Retinal pigment epithelial cell (primary cell): ENCODE data around the gene MYO18A.
"Not testable (repeated sequence)": the region's sequence is repeated elsewhere in the genome, so short reads cannot be mapped to it uniquely, and the experiment has no call there.

Source experiments
- DNase-seq: peaks from one replicate; pipeline ENCODE4 v3.0.0-alpha.2; 2010; ENCODE audit warnings: low read depth
- H3K4me3 ChIP-seq: 2 replicates; pipeline ENCODE4 v1.5.1; 2011; ENCODE audit warnings: mild to moderate bottlenecking, low read length, control low read depth, moderate library complexity
- CTCF ChIP-seq: conservative IDR thresholded peaks from 2 replicates; pipeline ENCODE4 v1.5.1; 2011; ENCODE audit warnings: low read depth, low read length, control low read depth, inconsistent platforms

MYO18A gene

DNA sequence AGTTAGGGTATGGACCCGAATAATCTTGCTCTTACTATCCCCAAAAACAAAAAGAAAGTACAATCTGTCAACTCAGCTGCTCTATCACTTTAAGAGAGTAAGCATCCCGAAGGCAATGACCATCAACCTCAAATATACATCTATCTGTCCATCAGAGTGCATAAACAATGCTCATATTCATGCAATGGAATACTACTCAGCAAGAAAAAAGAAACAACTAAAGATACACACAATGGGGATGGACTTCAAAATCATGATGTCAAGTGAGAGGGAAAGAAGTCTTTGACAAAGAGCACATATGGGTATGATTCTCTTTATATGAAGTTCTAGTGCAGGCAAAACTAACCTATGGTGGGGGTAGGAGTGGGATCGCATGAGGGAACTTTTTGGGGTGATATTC lies 9.5 kb downstream of the MYO18A start:
- no peak overlapping the region for H3K4me3 ChIP-seq
- DNase-seq: no peak
- no peak for TF ChIP-seq CTCF

DNA sequence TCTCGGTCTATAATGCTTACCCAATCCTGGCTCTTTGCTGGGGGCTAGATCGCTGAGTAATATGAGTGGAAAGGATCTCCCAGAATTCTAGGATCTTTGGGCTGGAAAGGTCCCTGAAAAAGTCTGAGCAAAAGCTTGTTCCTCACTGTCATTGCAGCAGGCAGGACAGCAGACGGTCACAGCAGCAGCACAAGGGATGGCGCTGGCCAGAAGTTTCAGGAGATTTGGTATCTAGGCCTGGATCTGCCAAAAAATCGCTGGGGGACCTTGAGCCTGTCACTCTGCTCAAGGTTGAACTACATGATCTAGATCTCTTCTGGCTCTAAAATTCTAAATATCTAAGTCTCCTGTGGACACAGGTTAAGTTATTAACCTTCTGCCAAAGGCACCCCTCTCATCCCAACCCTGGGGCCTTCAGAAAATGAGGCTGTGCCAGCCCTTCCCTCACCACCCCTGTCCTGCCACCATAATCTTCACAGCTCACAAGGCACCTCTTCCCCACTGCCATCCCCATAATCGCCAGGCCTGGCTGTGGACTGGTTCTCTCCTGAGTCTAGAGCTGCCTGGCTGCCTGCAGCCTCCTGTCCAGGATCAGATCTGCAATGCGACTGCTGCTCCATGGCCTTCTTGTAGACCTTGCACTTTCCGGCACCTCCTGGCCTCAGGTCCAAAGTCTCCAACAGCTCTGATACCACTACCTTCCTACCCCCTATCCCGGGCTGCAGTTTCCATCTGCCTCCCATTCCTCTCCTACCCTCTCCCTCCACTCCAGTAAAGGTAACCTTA lies 10.2 kb downstream of the MYO18A start:
- H3K4me3 ChIP-seq: no peak overlapping the region
- no peak for TF ChIP-seq CTCF
- no peak for DNase-seq

GRCh38 chr17:29168759-29169126 lies 11.5 kb downstream of the MYO18A start:
- DNase-seq, H3K4me3 ChIP-seq: not testable (repeated sequence)

GRCh38 chr17:29168079-29168758 lies 12.0 kb downstream of the MYO18A start:
- H3K4me3 ChIP-seq: no peak overlapping the region
- TF ChIP-seq CTCF: no peak
- DNase-seq: no peak

DNA sequence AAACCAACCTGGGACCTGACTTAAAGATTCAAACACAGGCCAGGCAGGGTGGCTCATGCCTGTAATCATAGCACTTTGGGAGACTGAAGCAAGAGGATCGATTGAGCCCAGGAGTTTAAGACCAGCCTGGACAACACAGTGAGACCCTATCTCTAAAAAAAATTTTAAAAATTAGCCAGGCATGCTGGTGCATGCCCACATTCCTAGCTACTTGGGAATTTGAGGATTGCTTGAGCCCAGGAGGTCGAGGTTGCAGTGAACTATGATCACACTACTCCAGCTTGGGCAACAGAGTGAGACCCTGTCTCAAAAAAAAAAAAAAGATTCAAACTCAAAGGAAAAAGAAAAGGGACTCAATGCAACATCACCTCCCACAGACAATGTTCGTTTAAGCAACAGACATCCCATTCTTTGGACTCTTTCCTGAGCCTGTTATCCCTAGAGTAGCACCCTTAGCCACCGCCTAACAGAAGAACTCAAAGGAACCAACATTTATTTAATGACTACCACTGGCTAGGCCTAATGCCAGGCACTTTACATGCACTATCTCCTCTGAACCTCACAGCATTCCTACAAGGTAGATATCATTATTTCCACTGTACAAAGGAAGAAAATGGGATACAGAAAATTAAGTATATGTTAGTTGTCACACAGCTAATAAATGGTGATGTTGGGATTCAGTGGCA lies 12.7 kb downstream of the MYO18A start:
- no peak for DNase-seq
- TF ChIP-seq CTCF: no peak
- H3K4me3 ChIP-seq: no peak overlapping the region

DNA sequence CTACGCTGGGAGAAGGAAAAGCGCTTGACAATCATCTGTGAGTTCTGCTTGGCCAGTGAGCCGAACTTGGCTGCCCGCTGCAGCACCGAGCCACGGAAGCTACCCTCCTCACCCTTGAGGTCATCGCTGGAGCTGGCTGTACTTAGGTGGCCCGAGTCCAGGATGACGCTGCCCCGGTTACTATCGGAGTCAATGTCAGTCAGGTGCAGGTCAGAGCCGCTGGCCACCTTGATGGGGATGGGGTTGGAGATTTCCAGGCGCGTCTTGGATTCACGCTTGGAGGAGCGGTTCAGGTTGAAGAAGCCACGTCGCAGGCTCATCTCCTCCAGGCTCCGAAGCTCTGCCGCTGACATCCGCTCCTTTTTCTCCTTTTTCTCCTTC lies 13.7 kb downstream of the MYO18A start:
- H3K4me3 ChIP-seq: no peak overlapping the region
- no peak for TF ChIP-seq CTCF
- DNase-seq: no peak

DNA sequence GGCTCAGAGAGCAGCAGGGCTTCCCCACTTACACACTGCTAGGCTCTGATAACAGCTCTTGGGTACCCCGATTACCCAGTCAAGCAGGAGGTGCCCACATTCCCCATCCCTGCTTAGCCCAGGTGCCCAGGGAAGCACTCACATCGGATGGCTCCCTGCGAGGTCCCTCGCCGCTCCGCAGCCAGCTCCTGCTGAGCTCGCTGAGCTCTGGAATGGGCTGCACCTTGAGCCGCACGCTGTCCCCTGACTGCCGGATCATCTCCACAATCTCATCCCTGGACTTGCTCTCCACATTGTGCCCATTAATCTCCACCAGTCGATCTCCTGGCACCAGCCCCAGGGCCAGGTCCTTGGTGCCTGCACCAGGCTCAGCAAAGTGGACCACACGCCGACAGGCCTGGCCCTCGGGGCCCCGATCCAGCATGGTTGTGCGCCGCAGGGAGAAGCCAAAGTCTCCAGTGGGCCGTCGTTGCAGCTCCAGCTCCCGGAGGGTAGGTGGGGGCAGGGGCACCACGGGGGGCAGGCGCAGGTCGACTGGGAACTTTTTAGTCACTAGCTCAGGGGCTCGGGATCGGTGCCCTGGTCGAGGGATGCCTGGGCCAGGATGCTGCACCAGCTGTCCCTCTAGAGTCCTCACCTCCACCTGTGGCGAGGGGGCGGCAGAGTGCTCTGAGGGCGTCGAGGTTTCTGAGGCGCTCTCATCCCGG lies 14.2 kb downstream of the MYO18A start:
- DNase-seq: no peak
- TF ChIP-seq CTCF: no peak
- no peak overlapping the region for H3K4me3 ChIP-seq
